ENCODE data around the gene FBXO41.
"Not testable (repeated sequence)": the region's sequence is repeated elsewhere in the genome, so short reads cannot be mapped to it uniquely, and the experiment has no call there.

The FBXO41 gene

GRCh38 chr2:73286134-73286655 is 1.9 kb upstream of the FBXO41 start:
- no peak for DNase-seq

GRCh38 chr2:73285159-73285739 is 971 bp upstream of the FBXO41 start:
- no peak for DNase-seq

- no peak for DNase-seq
Measured at GRCh38 chr2:73283545-73284295, 558 bp downstream of the FBXO41 start.

GRCh38 chr2:73282924-73283544 is 1.2 kb downstream of the FBXO41 start:
- no peak for DNase-seq

GRCh38 chr2:73281244-73281643 is 3.0 kb downstream of the FBXO41 start:
- no peak for DNase-seq

- no peak for DNase-seq
Measured at GRCh38 chr2:73279852-73280251, 4.4 kb downstream of the FBXO41 start.

- DNase-seq, result no peak
Measured at GRCh38 chr2:73272270-73272669, 12.0 kb downstream of the FBXO41 start.

- no peak for DNase-seq
Measured at GRCh38 chr2:73269686-73270465, 14.4 kb downstream of the FBXO41 start.

- peak; percentile 86 to 91 for DNase-seq
Measured at GRCh38 chr2:73268830-73269685, 15.2 kb downstream of the FBXO41 start.

- no peak for DNase-seq
Measured at GRCh38 chr2:73268366-73268829, 15.9 kb downstream of the FBXO41 start.

- no peak for DNase-seq
Measured at GRCh38 chr2:73267008-73267407, 17.3 kb downstream of the FBXO41 start.

GRCh38 chr2:73266061-73266901 is 18.0 kb downstream of the FBXO41 start:
- no peak for DNase-seq

GRCh38 chr2:73265298-73266060 is 18.8 kb downstream of the FBXO41 start:
- DNase-seq, result no peak

GRCh38 chr2:73264783-73265182 is 19.5 kb downstream of the FBXO41 start:
- no peak for DNase-seq

- DNase-seq, result no peak
Measured at GRCh38 chr2:73264332-73264606, 20.0 kb downstream of the FBXO41 start.

GRCh38 chr2:73263540-73264331 is 20.5 kb downstream of the FBXO41 start:
- DNase-seq, result no peak

- DNase-seq, result not testable (repeated sequence)
Measured at GRCh38 chr2:73262691-73263429, 21.4 kb downstream of the FBXO41 start.

GRCh38 chr2:73262108-73262651 is 22.1 kb downstream of the FBXO41 start:
- DNase-seq, result no peak
